T47D (cell line): ENCODE results near the gene TRIM47.
"Not testable (repeated sequence)": the region's sequence is repeated elsewhere in the genome, so short reads cannot be mapped to it uniquely, and the experiment has no call there.

Source experiments
- DNase-seq, 2 experiments: peaks; one replicate each; pipeline versions ENCODE4 v3.0.0 to v3.0.0-alpha.2; 2011 to 2012; ENCODE audit warnings: low read depth in 1 of 2, low spot score in 1 of 2
- JUND ChIP-seq: IDR thresholded peaks from 2 replicates; pipeline ENCODE4 v1.6.1; 2012; ENCODE audit warnings: low read depth
- in situ Hi-C: cut with HindIII; loops from 2 replicates; pipeline ENCODE4 v1.10.0; 2016; ENCODE audit warnings: low sequenced_read_pairs, low pct_unique_long_range_greater_than_20kb

Gene TRIM47

GRCh38 chr17:75876190-75876937 lies 2.0 kb downstream of the TRIM47 start:
- DNase-seq: peak in 1 of 2 experiments; percentile 3
- in situ Hi-C loops: no loop called here
- no peak for TF ChIP-seq JUND

DNA sequence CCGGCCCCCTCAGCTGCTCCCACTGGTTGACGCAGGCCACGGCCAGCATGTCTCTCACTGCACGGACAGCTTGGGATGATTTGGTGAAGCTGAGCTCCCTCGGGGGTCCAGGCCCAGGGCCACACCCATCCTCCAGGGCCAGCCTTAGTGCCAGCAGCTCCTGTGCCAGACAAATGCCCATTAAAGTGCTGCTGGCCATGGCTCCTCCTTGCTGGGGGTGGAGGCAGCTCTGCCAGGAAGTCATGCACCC lies 2.5 kb downstream of the TRIM47 start:
- in situ Hi-C loops: no loop called here
- TF ChIP-seq JUND: no peak
- DNase-seq: no peak

DNA sequence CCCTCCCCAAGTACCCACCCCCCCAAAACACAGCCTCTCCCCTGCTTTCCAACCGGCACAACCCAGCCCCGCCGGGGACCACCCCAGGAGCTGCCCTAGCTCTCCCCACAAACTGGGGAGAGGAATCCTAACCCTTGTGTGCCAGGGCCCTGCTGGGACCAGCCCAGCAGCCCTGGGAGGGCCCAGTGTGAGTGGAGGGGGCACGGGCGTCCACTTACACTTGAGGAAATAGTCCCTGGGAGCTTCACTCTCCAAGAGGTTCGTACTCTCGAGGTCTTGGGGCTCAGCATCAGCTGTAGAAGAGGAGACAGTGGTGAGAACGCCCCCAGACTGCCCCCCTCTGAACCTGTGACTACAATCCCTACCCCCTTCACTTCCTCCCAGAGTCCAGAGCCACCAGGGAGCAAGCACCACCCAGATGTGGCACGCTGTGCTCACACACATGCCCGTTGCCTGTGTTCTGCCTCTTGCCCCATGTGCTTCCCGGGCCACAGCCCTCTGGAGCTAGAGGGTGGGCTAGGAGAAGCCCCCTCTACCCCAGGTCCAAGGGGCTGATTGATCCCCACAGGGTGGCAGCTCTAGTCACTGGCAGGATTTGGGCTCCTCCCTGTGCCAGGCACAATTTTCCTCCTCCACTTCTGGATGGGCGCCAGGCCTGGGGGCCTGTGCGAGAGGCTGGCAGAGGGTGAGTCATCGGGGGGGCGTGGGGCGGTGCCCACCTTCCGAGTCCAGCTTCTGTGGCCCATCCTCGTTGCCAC lies 3.0 kb downstream of the TRIM47 start:
- no peak for TF ChIP-seq JUND
- no peak for DNase-seq
- in situ Hi-C loops: no loop called here

DNA sequence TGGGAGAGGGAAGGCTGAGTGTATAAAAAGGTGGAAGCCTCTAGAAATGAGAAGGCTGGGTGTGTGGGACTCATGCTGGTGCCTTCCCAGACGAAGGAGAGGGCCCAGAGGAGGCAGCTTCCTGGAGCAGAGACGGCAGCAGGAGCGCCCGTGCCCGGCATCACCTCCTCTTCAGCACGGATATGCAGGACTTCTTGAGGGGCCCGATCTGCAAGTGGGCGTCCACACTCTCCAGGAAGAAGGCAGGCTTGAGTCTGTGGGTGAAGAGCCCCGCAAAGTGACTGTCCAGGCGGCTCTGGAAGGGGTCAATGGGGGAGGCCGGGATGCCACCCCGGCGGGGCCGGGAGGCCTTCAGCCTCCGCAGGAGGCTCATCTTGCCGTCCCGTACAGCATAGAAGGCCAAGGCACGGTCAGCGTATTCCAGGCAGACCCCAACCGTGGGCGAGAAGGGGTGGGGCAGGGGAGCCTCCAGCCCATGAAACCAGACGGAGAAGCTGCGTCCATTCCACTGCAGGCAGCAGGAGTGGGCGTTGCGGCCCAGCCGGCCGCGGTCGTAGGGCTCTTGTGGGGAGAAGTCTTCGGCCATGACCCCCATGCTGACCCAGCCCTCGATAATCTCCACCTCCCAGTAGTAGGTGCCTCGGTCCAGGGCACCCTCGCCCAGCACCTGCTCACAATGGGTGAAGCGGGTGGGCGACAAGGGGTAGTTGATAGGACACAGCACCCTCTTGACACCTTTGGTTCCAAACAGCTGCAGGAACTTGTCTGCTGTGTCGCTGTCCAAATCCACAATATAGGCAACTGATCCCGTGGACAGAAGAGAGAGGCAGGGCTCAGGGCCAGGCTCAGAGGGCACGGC lies 3.8 kb downstream of the TRIM47 start:
- in situ Hi-C loops: no loop called here
- no peak for DNase-seq
- no peak for TF ChIP-seq JUND

- in situ Hi-C loops: no loop called here
- DNase-seq: no peak
- no peak for TF ChIP-seq JUND
Measured at GRCh38 chr17:75873587-75874322, 4.6 kb downstream of the TRIM47 start.

GRCh38 chr17:75872434-75873351 lies 5.7 kb downstream of the TRIM47 start:
- no peak for TF ChIP-seq JUND
- peak; percentile 61 to 77 for DNase-seq
- in situ Hi-C loops: no loop called here

- DNase-seq, in situ Hi-C loops: not testable (repeated sequence)
Measured at GRCh38 chr17:75870228-75870627, 8.2 kb downstream of the TRIM47 start.

GRCh38 chr17:75869282-75870141 lies 8.9 kb downstream of the TRIM47 start:
- no peak for TF ChIP-seq JUND
- in situ Hi-C loops: no loop called here
- DNase-seq: no peak

GRCh38 chr17:75868730-75869281 lies 9.6 kb downstream of the TRIM47 start:
- DNase-seq, in situ Hi-C loops: not testable (repeated sequence)

- in situ Hi-C loops, DNase-seq: not testable (repeated sequence)
Measured at GRCh38 chr17:75865404-75866188, 12.8 kb downstream of the TRIM47 start.

DNA sequence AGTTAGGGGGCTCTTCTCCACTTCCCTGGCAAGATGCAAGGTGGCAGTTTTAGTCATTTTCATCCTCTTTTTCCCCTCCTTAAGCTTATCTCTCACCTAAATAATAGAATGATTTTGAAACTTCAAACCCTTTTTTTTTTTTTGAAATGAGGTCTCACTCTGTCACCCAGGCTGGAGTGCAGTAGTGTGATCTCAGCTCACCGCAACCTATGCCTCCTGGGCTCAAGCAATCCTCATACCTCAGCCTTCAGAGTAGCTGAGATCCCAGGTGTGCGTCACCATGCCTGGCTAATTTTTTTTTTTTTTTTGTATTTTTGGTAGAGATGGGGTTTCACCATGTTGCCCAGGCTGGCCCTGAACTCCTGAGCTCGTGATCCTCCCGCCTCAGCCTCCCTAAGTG lies 13.5 kb downstream of the TRIM47 start:
- in situ Hi-C loops, DNase-seq: not testable (repeated sequence)
